PC-3 (cell line): ENCODE results near the gene LAIR2. TPM values are rescaled to one million over a fixed set of nuclear protein-coding genes. Genes with fewer than 3 reads are reported as not detected.

ENCODE experiments used
- ATAC-seq: fragments of 200-7000 bp; cut with Tn5 transposase; 2 replicates; pipeline ENCODE4 v1.9.1; 2020; ENCODE audit warnings: mild to moderate bottlenecking, moderate library complexity
- BruUV-seq: library from RNA; stranded (reverse); fragments of 400-500 nt; replicated peaks from 2 replicates; lab custom pipeline; 2021; lab: Mats Ljungman, UMichigan
- CTCF ChIA-PET: fragments of 300-600 bp; sonication (Branson Sonifier 250); formaldehyde crosslinking; loops from one replicate; lab custom pipeline; 2022; ENCODE audit warnings: antibody characterized with exemption; lab: Charles Lee
- POLR2A ChIA-PET: fragments of 300-600 bp; sonication (Branson Sonifier 250); formaldehyde crosslinking; loops from one replicate; lab custom pipeline; 2022; ENCODE audit warnings: antibody characterized with exemption; ENCODE audit not compliant: unreplicated experiment; lab: Charles Lee
- DNase-seq: peaks from one replicate; pipeline ENCODE4 v3.0.0-alpha.2; 2015
- H2AFZ ChIP-seq: fragments of 300-600 bp; sonication (generic); 2 replicates; pipeline ENCODE4 v1.6.0; 2016; ENCODE audit warnings: antibody characterized with exemption, low read length
- H3F3A ChIP-seq: fragments of 300-600 bp; sonication (generic); one replicate; pipeline ENCODE4 v1.6.0; 2017; ENCODE audit warnings: antibody characterized with exemption, low read length, control low read depth, mild to moderate bottlenecking; ENCODE audit not compliant: unreplicated experiment
- H3K27ac ChIP-seq: fragments of 300-600 bp; sonication (generic); 2 replicates; pipeline ENCODE4 v1.5.1; 2016; ENCODE audit warnings: mild to moderate bottlenecking, low read length
- H3K27me3 ChIP-seq: fragments of 300-600 bp; sonication (generic); 2 replicates; pipeline ENCODE4 v1.6.1; 2016; ENCODE audit warnings: low read length, mixed read lengths
- H3K36me3 ChIP-seq: fragments of 300-600 bp; sonication (generic); 2 replicates; pipeline ENCODE4 v1.6.1; 2016; ENCODE audit warnings: low read depth, mixed run types, low read length, mixed read lengths
- H3K4me1 ChIP-seq: fragments of 300-600 bp; sonication (generic); 2 replicates; pipeline ENCODE4 v1.5.1; 2016; ENCODE audit warnings: low read length; ENCODE audit not compliant: insufficient read depth
- H3K4me2 ChIP-seq: fragments of 300-600 bp; sonication (generic); 2 replicates; pipeline ENCODE4 v1.6.0; 2016; ENCODE audit warnings: low read length
- H3K4me3 ChIP-seq: fragments of 300-600 bp; sonication (generic); 2 replicates; pipeline ENCODE4 v1.5.1; 2016; ENCODE audit warnings: mild to moderate bottlenecking, low read length, mixed read lengths
- H3K79me2 ChIP-seq: fragments of 300-600 bp; sonication (generic); 2 replicates; pipeline ENCODE4 v1.6.1; 2017; ENCODE audit warnings: low read length, mixed read lengths
- H3K9ac ChIP-seq: fragments of 300-600 bp; sonication (generic); 2 replicates; pipeline ENCODE4 v1.6.0; 2016; ENCODE audit warnings: mild to moderate bottlenecking, low read length
- H3K9me2 ChIP-seq: fragments of 300-600 bp; sonication (generic); replicated peaks from 2 replicates; pipeline ENCODE4 v1.6.1; 2016; ENCODE audit warnings: mixed run types, low read length, mixed read lengths
- H3K9me3 ChIP-seq: fragments of 300-600 bp; sonication (generic); 2 replicates; pipeline ENCODE4 v1.6.1; 2016; ENCODE audit warnings: low read length, mixed read lengths
- H4K20me1 ChIP-seq: fragments of 300-600 bp; sonication (generic); 2 replicates; pipeline ENCODE4 v1.6.1; 2016; ENCODE audit warnings: low read length, mixed read lengths
- EZH2 ChIP-seq: fragments of 300-600 bp; sonication (generic); IDR thresholded peaks from one replicate; pipeline ENCODE4 v1.6.1; 2017; ENCODE audit warnings: antibody characterized with exemption, mild to moderate bottlenecking, low read length; ENCODE audit not compliant: unreplicated experiment
- EZH2phosphoT487 ChIP-seq: fragments of 300-600 bp; sonication (generic); IDR thresholded peaks from 2 replicates; pipeline ENCODE4 v1.6.1; 2018; ENCODE audit warnings: mild to moderate bottlenecking, antibody characterized with exemption, low read length, borderline replicate concordance
- intact Hi-C: fragments of 100-400 bp; cut with micrococcal nuclease; formaldehyde crosslinking; loops from 2 replicates; pipeline ENCODE4 v1.9.0; 2023
- total RNA-seq: library from RNA; depleted of rRNA; stranded (reverse); fragments of >200 nt; gene quantifications from 2 replicates; pipeline ENCODE4 v1.2.3, GENCODE V29; 2014
- TF ChIP-seq, protein P1 (sequence below): fragments of 300-600 bp; sonication (generic); conservative IDR thresholded peaks from 2 replicates; pipeline ENCODE4 v1.5.1; 2017; ENCODE audit warnings: antibody characterized with exemption, low read depth, mild to moderate bottlenecking, low read length

LAIR2 gene
- total RNA-seq, 1 experiment from 2014 or later, result not detected

- peak; percentile 99 for DNase-seq
- ChIA-PET CTCF (interaction anchor here (0.6 kb wide), 2 partner anchors 15 to 34 kb away, joined by 3 read pairs; partner anchors contain the start of gene LENG8), POLR2A (interaction anchor here (0.6 to 1.2 kb wide), 5 partner anchors 15 to 1136 kb away, joined by 3 to 6 read pairs (median 3); partner anchors contain the start of genes LENG8, MBOAT7 and ZNF524)
- H3K4me1 ChIP-seq, result peaks cover 16% of the 10 kb centered on the region
- intact Hi-C loops, result loop anchor here (2.0 kb wide), 2 partner anchors 15 to 33 kb away; partner anchors contain the start of gene LENG8
- H4K20me1 ChIP-seq, result peaks cover 16% of the 10 kb centered on the region
- H3K9ac ChIP-seq, result peak within 1 kb of the TSS; percentile 87
- H3K36me3 ChIP-seq, result peaks cover 27% of the 10 kb centered on the region; the same call in 1 of the 2 replicates
- H3K79me2 ChIP-seq, result peaks cover 37% of the 10 kb centered on the region
- H3K27me3 ChIP-seq, result no peaks in the 10 kb centered on the region
- no TSS peak for BruUV-seq
- peak within 1 kb of the TSS; percentile 91 for H3K4me2 ChIP-seq
- peak; percentile 56 for ATAC-seq
- no peaks in the 10 kb centered on the region for H3K9me3 ChIP-seq
- no peaks in the 10 kb centered on the region for H3K9me2 ChIP-seq
- no peaks in the 10 kb centered on the region for H3F3A ChIP-seq
- H3K27ac ChIP-seq, result peak within 1 kb of the TSS; percentile 87
- peak within 1 kb of the TSS; percentile 91 for H2AFZ ChIP-seq
- H3K4me3 ChIP-seq, result peak within 1 kb of the TSS; percentile 75
- TF ChIP-seq, protein P1, sequence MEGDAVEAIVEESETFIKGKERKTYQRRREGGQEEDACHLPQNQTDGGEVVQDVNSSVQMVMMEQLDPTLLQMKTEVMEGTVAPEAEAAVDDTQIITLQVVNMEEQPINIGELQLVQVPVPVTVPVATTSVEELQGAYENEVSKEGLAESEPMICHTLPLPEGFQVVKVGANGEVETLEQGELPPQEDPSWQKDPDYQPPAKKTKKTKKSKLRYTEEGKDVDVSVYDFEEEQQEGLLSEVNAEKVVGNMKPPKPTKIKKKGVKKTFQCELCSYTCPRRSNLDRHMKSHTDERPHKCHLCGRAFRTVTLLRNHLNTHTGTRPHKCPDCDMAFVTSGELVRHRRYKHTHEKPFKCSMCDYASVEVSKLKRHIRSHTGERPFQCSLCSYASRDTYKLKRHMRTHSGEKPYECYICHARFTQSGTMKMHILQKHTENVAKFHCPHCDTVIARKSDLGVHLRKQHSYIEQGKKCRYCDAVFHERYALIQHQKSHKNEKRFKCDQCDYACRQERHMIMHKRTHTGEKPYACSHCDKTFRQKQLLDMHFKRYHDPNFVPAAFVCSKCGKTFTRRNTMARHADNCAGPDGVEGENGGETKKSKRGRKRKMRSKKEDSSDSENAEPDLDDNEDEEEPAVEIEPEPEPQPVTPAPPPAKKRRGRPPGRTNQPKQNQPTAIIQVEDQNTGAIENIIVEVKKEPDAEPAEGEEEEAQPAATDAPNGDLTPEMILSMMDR, result no peak
- TF ChIP-seq EZH2 (no peak), EZH2phosphoT487 (no peak)
These were observed 39.0 kb upstream of the LAIR2 start, which contains the start of gene LENG9 for GRCh38 chr19:54463531-54464043. Gene LENG9 (minus strand): TSS chr19:54463778. CDS start chr19:54463526, 252 bp downstream.

GRCh38 chr19:54464044-54464629, 38.5 kb upstream of the LAIR2 start:
- Histone ChIP-seq H3K9ac (peak overlapping the region; percentile 76), H2AFZ (peak overlapping the region; percentile 91), H3F3A (no peaks in the 10 kb centered on the region), H3K4me3 (peak overlapping the region; percentile 75), H3K27me3 (no peaks in the 10 kb centered on the region), H3K9me2 (no peaks in the 10 kb centered on the region), H3K4me2 (peak overlapping the region; percentile 91), H3K4me1 (peaks cover 16% of the 10 kb centered on the region), H3K27ac (peak overlapping the region; percentile 87), H3K79me2 (peaks cover 32% of the 10 kb centered on the region), H4K20me1 (peaks cover 10% of the 10 kb centered on the region), H3K36me3 (peaks cover 21% of the 10 kb centered on the region; the same call in 1 of the 2 replicates), H3K9me3 (no peaks in the 10 kb centered on the region)
- POLR2A ChIA-PET, result interaction anchor here (0.6 to 1.0 kb wide), 3 partner anchors 15 to 274 kb away, joined by 3 to 6 read pairs (median 3); partner anchors contain the start of genes LENG8 and MBOAT7
- intact Hi-C loops, result no loop called here
- CTCF ChIA-PET, result interaction anchor here (0.6 kb wide), 1 partner anchor 15 kb away, joined by 3 read pairs; the partner anchor contains the start of gene LENG8
- ATAC-seq (peak; percentile 48), DNase-seq (peak; percentile 97)
- BruUV-seq, result no TSS peak
- TF ChIP-seq, protein P1, result no peak
